Thyroid gland (tissue), 4 donors: ENCODE results near the gene RNF215. TPM values are rescaled to one million over a fixed set of nuclear protein-coding genes. Genes with fewer than 3 reads are reported as not detected.

ENCODE experiments used
- DNase-seq, 2 donors: peaks; one replicate each; pipeline ENCODE4 v3.0.0-alpha.2; 2019
- H3K27ac ChIP-seq, 3 donors: fragments of 200-600 bp; sonication (generic); 1 replicate in 2 of 3; 2 replicates in 1 of 3; pipeline ENCODE4 v1.5.1; 2016 to 2019; ENCODE audit warnings: mild to moderate bottlenecking in 1 of 3, moderate library complexity in 1 of 3
- H3K27me3 ChIP-seq: fragments of 200-600 bp; sonication (generic); one replicate; pipeline ENCODE4 v1.5.1; 2019
- H3K36me3 ChIP-seq, 2 donors: fragments of 200-600 bp; sonication (generic); one replicate each; pipeline ENCODE4 v1.5.1; 2016 to 2019
- H3K4me1 ChIP-seq, 2 donors: fragments of 200-600 bp; sonication (generic); one replicate each; pipeline ENCODE4 v1.5.1; 2017 to 2019
- H3K4me3 ChIP-seq, 3 donors: fragments of 200-600 bp; sonication (generic); replicated peaks in 1 of 3; 1 replicate in 2 of 3; 2 replicates in 1 of 3; pipeline ENCODE4 v1.5.1; 2016; ENCODE audit warnings: mild to moderate bottlenecking in 1 of 3
- H3K9me3 ChIP-seq: fragments of 200-600 bp; sonication (generic); one replicate; pipeline ENCODE4 v1.5.1; 2017
- POLR2A ChIP-seq, 2 donors: fragments of 450-650 bp; IDR thresholded peaks; one replicate each; pipeline ENCODE4 v1.6.1; 2017; ENCODE audit warnings: antibody characterized with exemption in 2 of 2, mild to moderate bottlenecking in 2 of 2, moderate library complexity in 1 of 2
- WGBS, 2 donors: methylation state at CpG; one replicate each; pipeline ENCODE4 v1.1.5; 2017; 5-methylcytosine and 5-hydroxymethylcytosine counted together
- intact Hi-C: fragments of 100-400 bp; cut with DNase I; formaldehyde crosslinking; loops from one replicate; pipeline ENCODE4 v1.15.1; 2023
- total RNA-seq, 4 donors: library from RNA; depleted of rRNA; stranded (reverse); fragments of >200 nt; gene quantifications; one replicate each; pipeline ENCODE4 v1.2.3, GENCODE V29; 2016
- TF ChIP-seq, protein P1 (sequence below), 6 experiments: fragments of 200-600 bp in 3 of 6; fragments of 450-650 bp in 3 of 6; sonication (generic) in 3 of 6; IDR thresholded peaks; one replicate each; pipeline ENCODE4 v1.5.1; 2016 to 2019; ENCODE audit warnings: antibody characterized with exemption in 6 of 6, mild to moderate bottlenecking in 2 of 6, inconsistent platforms in 1 of 6, moderate library complexity in 1 of 6

The RNF215 gene
- total RNA-seq, 4 donors from 2014 or later: 14.8 to 25.5 (median 18.8) TPM

DNA sequence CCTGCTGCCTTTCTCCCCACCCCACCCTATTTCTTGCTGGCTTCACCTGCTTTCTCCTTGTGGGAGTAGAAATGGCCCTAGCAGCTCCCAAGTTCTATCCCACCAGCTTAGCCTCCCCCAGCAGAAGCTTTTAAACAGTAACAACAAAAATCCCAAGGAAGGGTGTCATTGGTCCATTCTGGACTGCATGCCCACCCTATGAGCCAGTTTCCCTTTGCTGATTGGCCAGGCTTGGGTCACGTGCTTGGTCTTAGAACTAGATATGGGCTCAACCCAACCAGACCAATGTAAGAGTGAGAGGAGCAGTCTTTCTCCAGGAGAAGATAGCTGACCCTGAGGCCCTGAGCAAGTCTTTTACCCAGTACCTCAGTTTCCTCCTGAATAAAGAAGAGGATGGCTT is 40.7 kb upstream of the RNF215 start:
- intact Hi-C loops: loop anchor here (5.0 kb wide), 1 partner anchor 36 kb away; no protein-coding TSS in a partner anchor
- Histone ChIP-seq H3K9me3 (no peaks in the 10 kb centered on the region), H3K4me1 (peaks cover 13 to 26% of the 10 kb centered on the region in 2 donors), H3K36me3 (no peaks in the 10 kb centered on the region), H3K4me3 (no peak overlapping the region), H3K27me3 (no peaks in the 10 kb centered on the region), H3K27ac (no peak overlapping the region)
- WGBS, 2 donors: 94 to 100% methylated on average over 1 of the region's 1 CpG
- TF ChIP-seq POLR2A (IDR thresholded peaks at IDR 0.05): no peak
- TF ChIP-seq, protein P1, sequence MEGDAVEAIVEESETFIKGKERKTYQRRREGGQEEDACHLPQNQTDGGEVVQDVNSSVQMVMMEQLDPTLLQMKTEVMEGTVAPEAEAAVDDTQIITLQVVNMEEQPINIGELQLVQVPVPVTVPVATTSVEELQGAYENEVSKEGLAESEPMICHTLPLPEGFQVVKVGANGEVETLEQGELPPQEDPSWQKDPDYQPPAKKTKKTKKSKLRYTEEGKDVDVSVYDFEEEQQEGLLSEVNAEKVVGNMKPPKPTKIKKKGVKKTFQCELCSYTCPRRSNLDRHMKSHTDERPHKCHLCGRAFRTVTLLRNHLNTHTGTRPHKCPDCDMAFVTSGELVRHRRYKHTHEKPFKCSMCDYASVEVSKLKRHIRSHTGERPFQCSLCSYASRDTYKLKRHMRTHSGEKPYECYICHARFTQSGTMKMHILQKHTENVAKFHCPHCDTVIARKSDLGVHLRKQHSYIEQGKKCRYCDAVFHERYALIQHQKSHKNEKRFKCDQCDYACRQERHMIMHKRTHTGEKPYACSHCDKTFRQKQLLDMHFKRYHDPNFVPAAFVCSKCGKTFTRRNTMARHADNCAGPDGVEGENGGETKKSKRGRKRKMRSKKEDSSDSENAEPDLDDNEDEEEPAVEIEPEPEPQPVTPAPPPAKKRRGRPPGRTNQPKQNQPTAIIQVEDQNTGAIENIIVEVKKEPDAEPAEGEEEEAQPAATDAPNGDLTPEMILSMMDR (IDR thresholded peaks at IDR 0.05): no peak
- DNase-seq: no peak

DNA sequence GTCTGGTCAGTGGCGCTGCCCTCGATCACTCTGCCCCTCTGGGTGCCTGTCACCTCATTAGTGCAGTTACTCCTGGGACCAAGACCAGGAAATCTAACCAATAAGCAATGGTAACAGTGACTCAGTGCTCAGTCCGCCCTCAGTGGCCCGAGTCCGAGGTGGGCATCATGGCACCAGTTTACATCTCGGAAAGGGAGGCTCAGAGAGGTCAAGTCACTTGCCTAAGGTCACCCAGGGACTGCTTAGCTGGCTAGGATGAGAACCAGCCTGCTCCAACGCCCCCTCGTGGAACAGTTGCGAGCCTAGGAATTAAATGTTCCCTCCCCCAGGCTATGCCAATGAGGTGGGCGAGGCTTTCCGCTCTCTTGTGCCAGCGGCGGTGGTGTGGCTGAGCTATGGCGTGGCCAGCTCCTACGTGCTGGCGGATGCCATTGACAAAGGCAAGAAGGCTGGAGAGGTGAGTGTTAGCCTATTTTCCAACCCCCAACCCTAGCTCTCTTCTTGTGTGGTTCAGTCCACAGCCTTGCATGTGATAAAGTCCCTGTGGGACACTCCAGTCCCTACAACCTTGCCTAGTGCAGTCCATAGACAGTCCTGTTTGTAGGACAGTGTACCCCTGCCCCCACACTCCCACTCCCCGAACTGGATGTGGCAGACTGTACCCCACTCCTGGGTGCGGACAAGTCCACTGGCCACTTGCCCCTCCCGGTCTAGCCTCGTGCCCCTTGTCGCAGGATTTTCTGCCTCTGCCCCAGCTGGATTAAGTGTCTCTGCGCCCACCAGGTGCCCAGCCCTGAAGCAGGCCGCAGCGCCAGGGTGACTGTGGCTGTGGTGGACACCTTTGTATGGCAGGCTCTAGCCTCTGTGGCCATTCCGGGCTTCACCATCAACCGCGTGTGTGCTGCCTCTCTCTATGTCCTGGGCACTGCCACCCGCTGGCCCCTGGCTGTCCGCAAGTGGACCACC is 39.5 kb upstream of the RNF215 start:
- peak; percentile 90 to 92 for DNase-seq
- Histone ChIP-seq H3K4me1 (peaks cover 25 to 38% of the 10 kb centered on the region in 2 donors), H3K36me3 (no peaks in the 10 kb centered on the region), H3K9me3 (no peaks in the 10 kb centered on the region), H3K4me3 (peak overlapping the region in 2 of 3 donors; percentile 62 to 82), H3K27me3 (no peaks in the 10 kb centered on the region), H3K27ac (peak overlapping the region; percentile 71 to 86 (median 78))
- peak in 1 of 2 donors; percentile 19 for TF ChIP-seq POLR2A (IDR thresholded peaks at IDR 0.05)
- TF ChIP-seq, protein P1 (IDR thresholded peaks at IDR 0.05): peak in 4 of 6 experiments; percentile 73 to 81 (median 79)
- intact Hi-C loops: loop anchor here (5.0 kb wide), 1 partner anchor 34 kb away; no protein-coding TSS in a partner anchor
- WGBS, 2 donors: 48 to 57% methylated on average over 19 to 28 of the region's 29 CpGs

- Histone ChIP-seq H3K4me3 (peak within 1 kb of the TSS; percentile 36 to 82 (median 62)), H3K27me3 (no peaks in the 10 kb centered on the region), H3K4me1 (peaks cover 26 to 42% of the 10 kb centered on the region in 2 donors), H3K27ac (peak within 1 kb of the TSS; percentile 71 to 97 (median 86)), H3K36me3 (no peaks in the 10 kb centered on the region), H3K9me3 (no peaks in the 10 kb centered on the region)
- peak in 1 of 2 donors; percentile 29 for TF ChIP-seq POLR2A (IDR thresholded peaks at IDR 0.05)
- TF ChIP-seq, protein P1 (IDR thresholded peaks at IDR 0.05): no peak
- 1 to 2% methylated on average over 34 to 45 of the region's 61 CpGs for WGBS, 2 donors
- intact Hi-C loops: loop anchor here (5.0 kb wide), 1 partner anchor 34 kb away; no protein-coding TSS in a partner anchor
- peak; percentile 74 to 75 for DNase-seq
These were observed 38.6 kb upstream of the RNF215 start, which contains the start of gene MTFP1 for GRCh38 chr22:30425616-30426387. Gene MTFP1 (plus strand): TSS chr22:30425768. CDS start chr22:30425880, 112 bp downstream.

DNA sequence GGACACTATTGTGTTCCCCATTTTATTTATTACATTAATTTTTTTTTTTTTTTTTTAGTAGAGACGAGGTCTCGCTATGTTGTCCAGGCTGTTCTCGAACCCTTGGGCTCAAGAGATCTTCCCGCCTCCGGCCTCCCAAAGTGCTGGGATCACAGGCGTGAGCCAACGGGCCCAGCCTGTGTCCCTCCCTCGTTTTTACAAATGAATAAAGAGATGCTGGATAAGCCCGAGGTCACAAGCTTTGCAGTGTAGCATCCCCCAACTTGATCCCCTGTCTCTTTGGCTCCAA is 38.1 kb upstream of the RNF215 start:
- no peak for TF ChIP-seq POLR2A (IDR thresholded peaks at IDR 0.05)
- TF ChIP-seq, protein P1 (IDR thresholded peaks at IDR 0.05): no peak
- 9% methylated on average over 9 of the region's 9 CpGs for WGBS, 2 donors
- no peaks in the 10 kb centered on the region for H3K36me3 ChIP-seq
- no peaks in the 10 kb centered on the region for H3K27me3 ChIP-seq
- peak overlapping the region; percentile 71 to 86 (median 78) for H3K27ac ChIP-seq
- intact Hi-C loops: loop anchor here (5.0 kb wide), 1 partner anchor 33 kb away; no protein-coding TSS in a partner anchor
- peak overlapping the region; percentile 36 to 82 (median 62) for H3K4me3 ChIP-seq
- peak in 1 of 2 donors; percentile 14 for DNase-seq
- peaks cover 26 to 47% of the 10 kb centered on the region in 2 donors for H3K4me1 ChIP-seq
- H3K9me3 ChIP-seq: no peaks in the 10 kb centered on the region
